ENCODE measurements around the gene VOPP1.

DNA sequence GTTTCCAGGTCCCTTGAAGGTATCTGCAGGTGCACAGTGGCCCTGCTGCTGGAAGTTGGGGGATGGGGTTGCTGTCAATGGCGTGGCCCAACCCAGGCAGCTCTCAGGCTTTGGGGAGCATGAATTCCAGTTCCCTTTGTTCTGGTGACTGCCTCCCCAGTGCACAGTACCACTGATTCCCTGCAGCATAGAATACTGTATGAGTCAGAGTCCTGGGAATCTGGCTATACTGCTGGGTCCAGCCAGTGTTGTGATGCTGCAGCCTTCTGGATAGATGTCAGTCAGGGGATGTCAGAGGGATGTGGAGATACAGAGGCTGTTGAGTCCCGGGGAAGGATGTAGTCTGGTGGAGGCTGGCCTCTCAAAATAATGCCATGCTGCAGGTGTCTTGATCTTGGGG is 107.9 kb downstream of the VOPP1 start:
- TF ChIP-seq, protein P1, sequence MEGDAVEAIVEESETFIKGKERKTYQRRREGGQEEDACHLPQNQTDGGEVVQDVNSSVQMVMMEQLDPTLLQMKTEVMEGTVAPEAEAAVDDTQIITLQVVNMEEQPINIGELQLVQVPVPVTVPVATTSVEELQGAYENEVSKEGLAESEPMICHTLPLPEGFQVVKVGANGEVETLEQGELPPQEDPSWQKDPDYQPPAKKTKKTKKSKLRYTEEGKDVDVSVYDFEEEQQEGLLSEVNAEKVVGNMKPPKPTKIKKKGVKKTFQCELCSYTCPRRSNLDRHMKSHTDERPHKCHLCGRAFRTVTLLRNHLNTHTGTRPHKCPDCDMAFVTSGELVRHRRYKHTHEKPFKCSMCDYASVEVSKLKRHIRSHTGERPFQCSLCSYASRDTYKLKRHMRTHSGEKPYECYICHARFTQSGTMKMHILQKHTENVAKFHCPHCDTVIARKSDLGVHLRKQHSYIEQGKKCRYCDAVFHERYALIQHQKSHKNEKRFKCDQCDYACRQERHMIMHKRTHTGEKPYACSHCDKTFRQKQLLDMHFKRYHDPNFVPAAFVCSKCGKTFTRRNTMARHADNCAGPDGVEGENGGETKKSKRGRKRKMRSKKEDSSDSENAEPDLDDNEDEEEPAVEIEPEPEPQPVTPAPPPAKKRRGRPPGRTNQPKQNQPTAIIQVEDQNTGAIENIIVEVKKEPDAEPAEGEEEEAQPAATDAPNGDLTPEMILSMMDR (IDR thresholded peaks at IDR 0.05): no peak
- no peak for TF ChIP-seq POLR2A (IDR thresholded peaks at IDR 0.05)
